ENCODE measurements around the gene DPP3.
"Not testable (repeated sequence)": the region's sequence is repeated elsewhere in the genome, so short reads cannot be mapped to it uniquely, and the experiment has no call there.

The DPP3 gene

DNA sequence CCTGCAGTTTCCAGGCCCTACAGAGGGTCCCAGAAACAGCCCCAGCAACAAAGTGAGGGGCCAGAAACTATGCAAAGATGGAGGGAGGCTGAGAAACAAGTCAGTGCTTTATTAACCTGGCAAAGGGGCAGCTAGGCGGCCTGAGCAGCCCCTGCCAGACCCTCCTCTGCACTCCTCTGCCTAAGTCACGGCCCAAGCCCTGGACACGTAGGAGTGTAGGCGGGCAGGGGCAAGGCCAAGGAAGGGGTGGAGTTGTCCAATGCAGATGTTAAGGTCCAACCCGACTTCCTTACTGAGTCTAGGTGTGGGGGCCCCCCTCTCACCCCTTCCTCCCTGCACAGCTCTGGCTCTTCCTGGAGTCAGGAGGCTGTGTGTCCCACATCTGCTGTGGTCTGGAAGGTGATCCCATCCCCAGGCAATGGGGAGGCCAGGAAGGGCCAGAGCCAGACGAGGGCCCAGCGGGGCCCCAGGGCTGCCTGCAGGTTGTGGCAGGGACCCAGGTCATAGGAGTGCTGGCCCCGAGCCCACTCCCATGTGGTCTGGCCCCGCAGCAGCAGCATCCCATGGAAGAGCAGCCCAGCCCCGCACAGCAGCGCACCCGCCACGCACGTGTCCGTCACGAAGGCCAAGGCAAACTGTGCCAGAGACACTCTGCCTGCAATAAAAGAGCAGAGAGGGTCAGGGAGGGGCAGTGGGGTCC, 59.1 kb downstream of the DPP3 start:
- DNase-seq (ENCODE audit: low spot score) = no peak

DNA sequence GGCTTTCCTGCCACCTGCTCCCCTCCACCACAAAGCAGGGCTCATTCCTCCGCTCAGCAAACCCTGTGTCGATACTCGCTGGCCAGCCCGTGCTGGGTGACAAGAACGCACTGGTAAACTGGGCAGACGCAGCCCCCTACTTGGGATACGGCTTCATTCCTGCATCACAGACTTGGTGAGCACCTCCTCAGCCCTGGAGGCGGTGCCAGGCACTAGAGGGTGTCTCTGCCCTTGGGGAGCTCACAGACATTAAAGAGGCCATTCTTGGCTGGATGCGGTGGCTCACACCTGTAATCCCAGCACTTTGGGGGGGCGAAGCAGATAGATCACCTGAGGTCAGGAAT, 59.6 kb downstream of the DPP3 start:
- DNase-seq (ENCODE audit: low spot score) = no peak

DNA sequence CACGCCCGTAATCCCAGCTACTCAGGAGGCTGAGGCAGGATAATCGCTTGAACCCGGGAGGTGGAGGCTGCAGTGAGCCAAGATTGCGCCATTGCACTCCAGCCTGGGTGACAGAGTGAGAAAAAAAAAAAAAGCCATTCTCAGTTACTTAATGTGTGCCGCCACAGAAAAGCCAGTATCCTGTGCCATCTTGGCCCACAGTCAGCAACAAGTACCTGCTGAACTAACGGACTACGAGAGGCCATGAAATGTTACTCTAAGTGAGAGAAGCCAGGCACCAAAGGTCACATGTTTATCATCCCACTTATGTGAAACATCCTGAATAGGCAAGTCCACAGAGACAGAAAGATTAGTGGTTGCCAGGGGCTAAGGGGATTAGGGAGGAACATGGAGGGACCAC, 60.4 kb downstream of the DPP3 start:
- not testable (repeated sequence) for DNase-seq (ENCODE audit: low spot score)

DNA sequence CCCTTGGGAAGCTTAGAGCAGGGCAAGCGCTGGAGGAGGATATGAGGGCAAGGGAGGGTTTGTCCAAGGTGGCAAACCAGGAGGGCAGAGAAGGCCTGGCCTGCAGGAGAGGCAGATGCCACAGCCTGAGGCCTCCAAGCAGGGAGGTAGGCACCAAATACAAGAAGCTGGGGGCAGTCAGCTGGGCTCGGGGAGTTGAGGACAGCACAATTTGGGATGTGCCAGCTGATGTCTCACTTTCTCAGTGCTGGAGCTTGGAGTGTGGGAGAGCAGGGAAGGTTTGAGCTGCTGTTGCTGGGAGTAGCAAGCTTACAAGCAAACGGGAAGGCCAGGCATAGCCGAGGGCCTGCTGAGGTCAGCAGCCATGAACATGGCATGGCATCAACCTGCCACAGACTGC, 61.7 kb downstream of the DPP3 start:
- no peak for DNase-seq (ENCODE audit: low spot score)

DNA sequence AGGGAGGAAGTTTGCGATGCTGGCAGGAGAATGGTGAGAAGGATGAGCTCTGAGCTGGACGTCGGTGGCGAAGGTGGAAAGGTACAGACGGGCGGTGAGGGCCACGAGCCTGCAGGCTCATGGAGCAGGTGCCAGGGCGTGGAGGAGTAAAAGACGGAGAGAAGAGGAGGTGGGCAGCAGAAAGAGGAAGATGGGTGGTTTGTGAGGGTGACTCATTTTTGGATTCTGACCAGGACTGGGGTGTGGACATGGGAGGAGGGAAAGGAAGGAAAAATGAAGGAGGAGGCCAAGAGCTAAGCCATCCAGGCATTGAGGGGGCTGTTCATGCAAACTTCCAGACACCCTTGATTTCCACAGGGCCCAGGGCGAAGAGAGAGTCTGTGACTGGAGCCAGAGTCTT, 62.1 kb downstream of the DPP3 start:
- peak; percentile 49 for DNase-seq (ENCODE audit: low spot score)

DNA sequence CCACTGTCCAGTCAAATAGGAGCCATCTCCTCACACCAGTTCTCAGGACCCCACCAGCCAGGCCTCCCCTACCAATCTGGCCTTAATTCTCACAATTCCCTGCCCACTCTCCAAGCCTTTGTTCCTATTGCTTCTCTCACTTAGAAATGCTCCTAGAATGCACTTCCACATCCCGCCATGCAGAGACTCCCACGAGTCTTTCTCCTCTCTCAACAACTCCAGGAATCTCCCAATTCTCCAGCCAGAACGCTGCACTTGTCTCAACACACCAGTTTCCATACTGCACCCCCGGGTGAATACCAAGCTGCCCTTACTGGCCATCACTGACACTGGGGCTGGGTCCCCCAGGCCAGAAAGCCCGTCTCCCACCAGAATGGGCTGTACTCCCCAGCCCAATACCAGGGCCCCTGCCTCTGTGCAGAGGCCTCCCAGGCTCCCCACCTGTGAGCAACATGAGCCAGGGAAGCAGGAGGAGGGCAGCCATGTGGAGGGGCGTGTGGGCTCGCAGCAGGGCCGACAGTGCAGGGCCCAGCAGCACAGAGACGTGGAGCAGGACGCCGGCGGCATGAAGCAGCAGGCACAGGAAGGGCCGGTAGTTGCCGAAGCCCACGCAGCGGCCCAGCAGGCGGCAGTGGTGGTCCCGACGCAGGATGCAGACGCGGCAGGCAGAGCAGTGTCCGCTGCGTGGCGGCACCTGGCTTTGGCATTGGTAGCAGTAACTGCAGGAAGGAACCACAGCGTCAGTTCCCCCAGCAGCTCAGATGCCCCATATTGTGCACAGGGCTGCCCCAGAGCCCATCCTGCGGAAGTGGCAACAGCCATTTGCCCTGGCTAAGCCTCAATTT, 63.3 kb downstream of the DPP3 start:
- DNase-seq (ENCODE audit: low spot score) = peak; percentile 72

DNA sequence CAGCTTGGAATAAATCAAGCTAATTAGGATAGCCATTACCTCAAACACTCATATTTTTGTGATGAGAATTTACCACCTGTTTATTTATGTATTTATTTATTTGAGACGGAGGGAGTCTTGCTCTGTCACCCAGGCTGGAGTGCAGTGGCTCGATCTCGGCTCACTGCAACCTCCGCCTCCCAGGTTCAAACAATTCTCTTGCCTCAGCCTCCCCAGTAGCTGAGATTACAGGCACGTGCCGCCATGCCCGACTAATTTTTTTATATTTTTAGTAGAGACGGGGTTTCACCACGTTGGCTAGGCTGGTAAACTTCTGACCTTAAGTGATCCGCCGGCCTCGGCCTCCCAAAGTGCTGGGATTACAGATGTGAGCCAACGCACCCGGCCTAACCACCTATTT, 64.7 kb downstream of the DPP3 start:
- DNase-seq (ENCODE audit: low spot score) = not testable (repeated sequence)

DNA sequence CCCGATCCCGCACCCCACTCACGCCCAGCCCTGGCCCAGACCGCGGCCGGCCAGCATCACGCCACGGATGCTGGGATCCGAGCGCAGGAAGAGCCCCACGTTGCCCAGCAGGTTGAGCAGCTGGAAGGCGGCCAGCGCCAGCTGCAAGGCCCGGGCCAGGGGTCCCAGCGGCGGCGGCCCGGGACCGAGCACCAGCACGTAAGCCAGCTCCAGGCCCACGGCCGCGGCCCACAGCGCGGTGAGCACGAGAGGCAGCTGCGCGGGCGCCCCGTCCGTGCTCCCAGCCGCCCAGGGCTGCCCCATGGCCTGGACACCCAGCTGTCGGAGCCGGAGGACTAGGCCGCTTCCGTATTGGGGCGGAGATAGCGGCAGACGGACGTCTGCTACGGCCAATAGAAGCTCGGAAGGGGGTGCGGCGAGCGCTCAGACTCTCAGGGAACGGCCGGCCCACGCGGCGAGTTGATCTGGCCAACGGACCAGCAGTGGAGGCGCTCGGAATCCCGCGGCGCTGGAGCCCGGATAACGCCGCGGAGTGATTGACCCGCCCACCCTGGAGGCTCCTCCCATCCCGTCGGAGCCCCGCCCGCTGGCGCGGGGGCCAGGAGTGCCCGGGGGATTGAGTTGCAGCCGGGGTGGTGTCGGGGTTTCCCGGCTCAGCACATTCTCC, 65.6 kb downstream of the DPP3 start, which contains the start of gene ZDHHC24:
ZDHHC24 (minus strand) TSS at position 348 of the 667 bp plus-strand sequence; CDS start at position 303, 45 bp downstream.
- DNase-seq (ENCODE audit: low spot score) = peak; percentile 99

DNA sequence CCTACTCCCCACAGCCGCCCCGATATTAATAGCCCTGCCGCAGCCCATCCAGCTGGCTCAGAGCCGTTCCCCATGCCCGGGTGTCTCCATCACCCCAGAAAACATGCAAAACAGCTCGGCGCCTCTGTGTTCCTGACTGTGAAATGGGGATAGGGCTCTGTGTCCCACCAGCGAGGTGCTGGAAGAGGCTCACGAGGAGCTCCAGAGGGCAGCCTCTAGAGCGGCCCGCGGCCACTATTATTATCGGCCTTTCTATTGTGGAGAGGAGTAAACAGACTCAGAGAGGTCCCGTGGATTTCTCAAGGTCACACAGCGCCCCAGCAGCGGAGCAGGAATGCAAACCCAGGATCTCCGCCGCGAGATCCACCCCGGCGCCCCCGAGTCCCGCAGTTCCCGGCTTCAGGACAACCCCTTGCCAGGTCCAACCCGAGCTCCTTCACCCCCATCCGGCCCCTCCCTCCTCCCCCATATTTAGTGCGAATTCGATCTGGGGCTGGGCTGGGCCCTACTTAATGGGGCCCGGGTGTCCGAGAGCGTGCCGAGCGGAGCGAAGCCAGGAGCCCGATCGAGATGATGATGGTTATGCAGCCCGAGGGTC, 66.2 kb downstream of the DPP3 start, which contains the start of gene ACTN3:
ACTN3 (plus strand) TSS at position 536 of the 598 bp plus-strand sequence; CDS start at position 571, 35 bp downstream.
- peak; percentile 39 for DNase-seq (ENCODE audit: low spot score)

DNA sequence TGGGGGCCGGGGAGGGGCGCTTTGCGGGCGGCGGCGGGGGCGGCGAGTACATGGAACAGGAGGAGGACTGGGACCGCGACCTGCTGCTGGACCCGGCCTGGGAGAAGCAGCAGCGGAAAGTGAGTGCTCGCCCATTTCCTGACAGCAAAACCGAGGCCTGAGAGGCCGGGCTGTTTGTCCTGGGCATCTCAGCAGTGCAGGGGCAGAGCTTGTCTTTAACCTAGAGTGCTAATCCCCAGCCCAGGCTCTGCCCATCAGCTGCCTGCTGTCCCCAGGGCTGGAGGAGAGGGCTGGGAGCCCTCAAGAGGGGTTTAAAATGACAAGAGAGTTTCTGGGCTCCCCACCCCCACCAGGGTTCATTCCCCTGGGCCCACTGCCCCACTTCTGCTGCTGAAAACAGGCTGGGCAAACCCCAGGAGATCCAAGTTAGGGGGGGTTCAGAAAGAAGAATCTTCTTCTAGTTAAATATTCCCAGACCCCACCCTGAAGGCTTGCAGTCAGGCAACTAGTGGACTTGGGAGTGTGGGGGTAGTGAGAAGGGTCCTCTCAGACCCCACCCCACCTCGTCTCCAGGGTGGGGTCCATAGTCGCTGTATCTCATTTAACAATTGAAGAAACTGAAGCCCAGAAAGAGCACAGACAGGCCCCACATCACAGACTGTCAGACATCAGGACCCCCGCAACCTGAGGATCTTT, 66.9 kb downstream of the DPP3 start:
- DNase-seq (ENCODE audit: low spot score) = no peak

DNA sequence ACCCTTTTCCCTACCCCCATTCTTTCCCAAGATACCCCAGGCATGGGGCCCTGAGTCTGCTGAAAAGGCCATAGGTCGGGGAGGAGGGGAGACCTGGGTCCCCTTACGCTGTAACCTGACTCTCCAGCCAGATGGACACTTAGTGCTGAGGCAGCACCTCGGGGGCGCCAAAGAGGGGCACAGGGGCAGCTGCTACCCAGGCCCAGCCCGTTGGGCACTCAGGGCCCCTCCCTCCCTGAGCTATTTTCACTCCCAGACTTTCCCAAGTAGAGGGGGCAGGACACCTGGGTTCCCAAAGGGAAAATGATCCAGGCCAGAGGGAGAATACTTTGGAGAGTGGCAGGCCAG, 67.4 kb downstream of the DPP3 start:
- DNase-seq (ENCODE audit: low spot score) = no peak

DNA sequence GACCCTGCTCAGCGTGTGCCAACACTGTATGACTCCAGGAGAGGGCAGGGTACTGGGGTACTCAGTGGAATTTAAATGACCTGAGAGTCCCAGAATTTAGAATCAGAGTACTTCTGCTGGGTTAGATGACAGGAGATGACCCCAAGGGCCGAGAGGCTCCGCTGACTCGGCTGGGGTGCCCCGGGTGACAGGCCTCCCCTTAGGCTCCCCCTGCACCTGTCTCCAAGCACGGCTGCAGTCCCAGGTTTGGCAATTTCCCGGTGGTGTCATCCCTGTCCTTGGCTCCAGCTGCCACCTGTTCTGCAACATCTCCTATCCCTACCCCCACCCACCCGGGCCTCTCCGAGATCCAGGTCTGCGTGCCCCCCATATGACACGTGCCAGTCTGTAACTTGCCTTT, 67.8 kb downstream of the DPP3 start:
- no peak for DNase-seq (ENCODE audit: low spot score)

DNA sequence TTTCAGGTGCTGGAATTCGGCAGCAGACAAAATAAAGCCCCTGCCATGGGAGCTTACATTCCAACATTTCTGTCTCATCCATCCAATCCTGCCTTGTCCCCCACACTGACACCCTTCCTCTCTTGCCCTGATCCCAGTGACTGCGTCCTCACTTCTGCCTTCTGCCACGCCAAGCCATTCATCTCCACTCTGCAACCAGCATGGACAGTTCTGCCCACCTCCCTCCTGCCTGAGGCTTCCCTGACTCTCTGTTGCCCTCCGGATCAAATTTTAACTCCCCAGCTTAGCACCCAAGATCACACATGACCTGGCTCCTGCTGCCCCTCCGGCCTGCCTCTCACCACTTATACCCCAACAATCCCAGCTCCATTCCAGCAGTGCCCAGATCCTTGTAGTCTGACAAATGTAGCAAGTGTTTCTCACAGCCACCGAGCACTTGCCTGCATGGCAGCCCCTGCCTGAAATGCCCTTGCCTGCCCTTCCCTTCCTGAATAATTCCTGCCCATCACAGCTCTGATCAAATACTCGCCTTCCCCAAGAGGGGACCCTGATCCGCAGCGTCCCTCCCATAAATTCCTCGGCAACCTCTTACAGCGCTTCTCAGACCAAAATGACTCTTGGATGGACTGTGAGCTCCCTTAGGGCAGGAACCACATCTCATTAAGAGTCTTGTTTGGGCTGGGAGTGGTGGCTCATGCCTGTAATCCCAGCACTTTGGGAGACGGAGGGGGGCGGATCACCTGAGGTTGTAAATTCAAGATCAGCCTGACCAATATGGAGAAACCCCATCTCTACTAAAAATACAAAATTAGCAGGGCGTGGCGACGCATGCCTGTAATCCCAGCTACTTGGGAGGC, 68.8 kb downstream of the DPP3 start:
- no peak for DNase-seq (ENCODE audit: low spot score)

DNA sequence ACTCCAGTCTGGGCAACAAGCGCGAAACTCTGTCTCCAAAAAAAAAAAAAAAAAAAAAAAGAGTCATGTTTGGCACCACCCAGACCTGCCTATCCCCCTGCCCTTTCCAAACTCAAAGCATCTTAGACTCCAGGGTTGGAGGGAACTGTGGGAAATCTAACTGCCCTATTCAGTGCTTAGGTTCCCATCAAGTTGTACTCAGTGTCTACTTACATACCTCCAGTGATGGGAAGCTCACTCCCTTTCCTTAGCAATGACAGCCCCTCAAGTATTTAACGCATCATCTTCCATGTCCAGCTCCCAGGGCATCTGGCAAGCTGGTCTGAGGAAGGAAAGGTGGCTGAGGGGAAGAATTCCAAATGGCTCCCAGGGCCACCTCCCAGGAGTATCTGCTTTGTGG, 69.5 kb downstream of the DPP3 start:
- DNase-seq (ENCODE audit: low spot score) = no peak

DNA sequence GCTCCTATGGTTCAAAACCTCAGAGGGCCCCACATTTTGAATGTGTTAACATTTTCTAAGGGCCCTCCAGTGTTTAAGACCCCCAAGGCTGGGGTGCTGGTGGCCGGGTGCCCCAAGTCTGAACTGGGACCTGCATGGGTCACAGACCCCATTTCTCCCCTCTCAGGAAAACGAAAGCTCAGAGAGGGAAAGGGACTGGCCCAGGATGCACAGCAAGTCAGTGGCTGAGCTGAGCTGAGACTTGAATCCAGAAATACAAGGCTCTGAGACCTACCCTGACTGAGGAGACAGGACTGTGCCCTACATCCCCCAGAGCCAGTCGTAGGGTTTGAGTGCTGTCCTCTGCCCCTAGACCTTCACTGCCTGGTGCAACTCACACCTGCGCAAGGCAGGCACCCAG, 70.7 kb downstream of the DPP3 start:
- no peak for DNase-seq (ENCODE audit: low spot score)

DNA sequence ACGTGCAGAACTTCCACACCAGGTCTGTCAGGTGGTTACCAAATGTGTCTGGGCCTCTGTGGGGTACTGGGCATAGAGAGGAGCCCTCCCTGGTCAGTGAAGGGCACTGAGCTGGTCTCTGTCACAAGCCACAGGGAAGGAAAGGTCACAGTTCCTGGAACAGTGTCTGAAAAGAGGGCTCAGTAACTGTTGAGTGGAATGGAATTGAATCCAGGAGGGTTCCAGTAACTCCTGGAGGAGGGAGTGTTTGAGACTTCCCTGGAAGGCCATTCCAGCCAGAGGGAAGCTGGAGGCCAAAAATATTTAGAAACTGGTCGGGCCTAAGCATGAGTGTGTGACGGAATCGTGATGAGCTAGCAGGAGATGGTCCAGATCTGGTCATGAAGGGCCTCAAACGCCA, 74.4 kb downstream of the DPP3 start:
- DNase-seq (ENCODE audit: low spot score) = no peak

DNA sequence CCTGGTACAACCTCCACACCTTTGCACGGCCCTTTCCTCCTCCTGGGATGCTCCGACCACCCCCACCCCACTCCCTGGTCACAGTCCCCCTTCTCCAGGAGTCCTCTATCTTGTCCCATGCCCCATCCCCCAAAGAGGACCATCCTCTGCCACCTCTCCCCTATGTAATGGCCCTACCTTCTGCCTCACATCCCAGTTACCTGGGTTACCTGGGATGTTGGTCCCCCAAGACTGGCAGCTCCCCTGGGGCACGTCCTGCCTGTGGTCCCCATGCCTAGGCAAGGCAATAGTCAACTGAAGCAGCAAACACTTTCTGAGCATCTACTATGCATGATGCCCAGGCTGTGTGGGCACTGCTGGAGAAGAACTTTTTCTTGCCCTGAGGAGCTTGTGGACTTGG, 75.2 kb downstream of the DPP3 start:
- no peak for DNase-seq (ENCODE audit: low spot score)

DNA sequence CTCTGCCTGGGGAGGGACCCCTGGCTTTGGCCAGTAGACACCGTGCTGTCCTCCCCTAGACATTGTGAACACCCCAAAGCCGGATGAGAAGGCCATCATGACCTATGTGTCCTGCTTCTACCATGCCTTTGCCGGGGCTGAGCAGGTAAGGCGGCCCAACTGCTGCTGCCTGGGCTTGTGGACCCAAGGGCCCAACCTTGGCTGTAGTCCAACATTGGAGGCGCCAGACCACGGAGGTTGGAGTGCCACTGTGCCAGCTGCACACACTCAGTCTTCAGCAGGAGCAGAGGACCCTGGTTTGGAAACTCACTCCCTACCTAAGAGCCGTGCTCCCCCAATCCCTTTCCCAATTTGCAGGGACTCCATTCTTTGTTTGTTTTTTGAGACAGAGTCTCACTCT, 75.9 kb downstream of the DPP3 start:
- no peak for DNase-seq (ENCODE audit: low spot score)

DNA sequence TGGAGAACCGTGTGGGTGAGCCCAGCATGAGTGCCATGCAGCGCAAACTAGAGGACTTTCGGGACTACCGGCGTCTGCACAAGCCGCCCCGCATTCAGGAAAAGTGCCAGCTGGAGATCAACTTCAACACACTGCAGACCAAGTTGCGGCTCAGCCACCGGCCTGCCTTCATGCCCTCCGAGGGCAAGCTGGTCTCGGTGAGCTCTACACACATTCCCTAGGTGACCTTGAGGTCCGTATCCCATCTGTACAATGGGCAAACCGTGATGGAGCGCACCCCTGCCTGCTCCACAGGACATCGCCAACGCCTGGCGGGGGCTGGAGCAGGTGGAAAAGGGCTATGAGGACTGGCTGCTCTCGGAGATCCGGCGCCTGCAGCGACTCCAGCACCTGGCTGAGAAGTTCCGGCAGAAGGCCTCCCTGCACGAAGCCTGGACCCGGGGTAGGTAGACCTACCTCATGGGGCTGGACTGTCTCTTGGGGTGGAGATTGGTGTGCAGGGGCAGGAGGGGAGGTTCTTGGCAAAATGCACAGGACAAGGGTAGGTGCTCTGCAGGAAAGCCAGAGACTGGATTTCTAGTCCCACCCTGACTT, 77.6 kb downstream of the DPP3 start:
- DNase-seq (ENCODE audit: low spot score) = no peak

All from AG08396 (cell line).